Endothelial cell of umbilical vein (primary cell): ENCODE results near the gene USP7. TPM values are rescaled to one million over a fixed set of nuclear protein-coding genes. Genes with fewer than 3 reads are reported as not detected.

Experiments
- BruUV-seq: library from RNA; stranded (reverse); fragments of 400-500 nt; replicated peaks from 2 replicates; lab custom pipeline; 2021; lab: Mats Ljungman, UMichigan
- CTCF ChIA-PET: fragments of 300-600, 350-600 bp; sonication (Branson Sonifier 250); formaldehyde crosslinking; loops from one replicate; lab custom pipeline; 2021; ENCODE audit warnings: antibody characterized with exemption, inconsistent platforms; lab: Charles Lee
- POLR2A ChIA-PET: fragments of 300-600, 350-600 bp; sonication (Branson Sonifier 250); formaldehyde crosslinking; loops from one replicate; lab custom pipeline; 2021; ENCODE audit warnings: antibody characterized with exemption, inconsistent platforms; lab: Charles Lee
- DNase-seq: peaks from one replicate; pipeline ENCODE4 v3.0.0-alpha.2; 2011; ENCODE audit warnings: low read depth, low spot score
- FAIRE-seq: peaks from 2 replicates; lab custom pipeline; 2011; peaks lifted over from hg19 to GRCh38; lab: Jason Lieb, UNC
- H2AFZ ChIP-seq: 2 replicates; pipeline ENCODE4 v1.6.0; 2012; ENCODE audit warnings: low read depth, low read length, control low read depth, inconsistent platforms
- H3K27ac ChIP-seq: 2 replicates; pipeline ENCODE4 v1.5.1; 2011; ENCODE audit warnings: low read depth, mild to moderate bottlenecking, control low read depth, low read length, moderate library complexity; ENCODE audit not compliant: insufficient read depth
- H3K27me3 ChIP-seq, 2 experiments: 2 replicates each; pipeline versions ENCODE4 v1.6.0 to v1.6.1; 2011; ENCODE audit warnings: low read length in 2 of 2, mixed read lengths in 1 of 2; ENCODE audit not compliant: control insufficient read depth in 2 of 2, insufficient read depth in 2 of 2
- H3K36me3 ChIP-seq, 2 experiments: 2 replicates in 1 of 2; 3 replicates in 1 of 2; pipeline ENCODE4 v1.5.1; 2011; ENCODE audit warnings: low read length in 2 of 2, mild to moderate bottlenecking in 1 of 2, moderate library complexity in 1 of 2; ENCODE audit not compliant: control insufficient read depth in 2 of 2, insufficient read depth in 2 of 2; ENCODE audit errors: extremely low read depth in 1 of 2
- H3K4me1 ChIP-seq: 3 replicates; pipeline ENCODE4 v1.5.1; 2011; ENCODE audit warnings: mild to moderate bottlenecking, low read length; ENCODE audit not compliant: control insufficient read depth, insufficient read depth; ENCODE audit errors: extremely low read depth
- H3K4me2 ChIP-seq: 2 replicates; pipeline ENCODE4 v1.6.1; 2011; ENCODE audit warnings: low read length, control low read depth, mixed read lengths; ENCODE audit not compliant: insufficient read depth
- H3K4me3 ChIP-seq, 3 experiments: fragments of 200-600 bp in 1 of 3; sonication (generic), shearing (Covaris generic) in 1 of 3; replicated peaks in 1 of 3; 2 replicates each; pipeline ENCODE4 v1.5.1; 2011 to 2016; ENCODE audit warnings: control low read depth in 3 of 3, low read length in 3 of 3, mild to moderate bottlenecking in 2 of 3, inconsistent platforms in 1 of 3, low read depth in 1 of 3, moderate library complexity in 1 of 3; ENCODE audit not compliant: insufficient read depth in 1 of 3
- H3K79me2 ChIP-seq: 2 replicates; pipeline ENCODE4 v1.6.0; 2012; ENCODE audit warnings: low read length, inconsistent platforms; ENCODE audit not compliant: control insufficient read depth, insufficient read depth
- H3K9ac ChIP-seq: replicated peaks from 2 replicates; pipeline ENCODE3; 2011; ENCODE audit warnings: low read length, control low read depth; ENCODE audit not compliant: insufficient read depth; ENCODE audit errors: extremely low read depth
- H3K9me1 ChIP-seq: replicated peaks from 3 replicates; pipeline ENCODE4 v1.6.0; 2011; ENCODE audit warnings: mild to moderate bottlenecking, low read length; ENCODE audit not compliant: control insufficient read depth, insufficient read depth; ENCODE audit errors: extremely low read depth
- H3K9me3 ChIP-seq: replicated peaks from 2 replicates; pipeline ENCODE4 v1.5.1; 2012; ENCODE audit warnings: low read length, inconsistent platforms; ENCODE audit not compliant: control insufficient read depth, insufficient read depth
- H4K20me1 ChIP-seq: replicated peaks from 2 replicates; pipeline ENCODE3; 2011; ENCODE audit warnings: mild to moderate bottlenecking, low read length; ENCODE audit not compliant: control insufficient read depth, insufficient read depth; ENCODE audit errors: extremely low read depth
- EZH2 ChIP-seq: IDR thresholded peaks from 2 replicates; pipeline ENCODE4 v1.6.1; 2012; ENCODE audit warnings: borderline replicate concordance, low read depth, mild to moderate bottlenecking, moderate library complexity, low read length, inconsistent platforms; ENCODE audit not compliant: severe bottlenecking
- FOS ChIP-seq: IDR thresholded peaks from 2 replicates; pipeline ENCODE4 v1.6.1; 2011; ENCODE audit warnings: mild to moderate bottlenecking, low read length, moderate library complexity, borderline replicate concordance; ENCODE audit not compliant: insufficient read depth
- GATA2 ChIP-seq: IDR thresholded peaks from 2 replicates; pipeline ENCODE4 v1.7.0; 2011; ENCODE audit warnings: low read depth, mild to moderate bottlenecking, moderate library complexity, mixed read lengths, low read length; ENCODE audit not compliant: insufficient read length, insufficient read depth
- JUN ChIP-seq: IDR thresholded peaks from 2 replicates; pipeline ENCODE4 v1.6.1; 2011; ENCODE audit warnings: borderline replicate concordance, low read depth; ENCODE audit not compliant: insufficient read length, insufficient read depth
- MYC ChIP-seq: IDR thresholded peaks from one replicate; pipeline ENCODE4 v1.6.1; 2011; ENCODE audit warnings: mild to moderate bottlenecking, low read depth, low read length
- POLR2A ChIP-seq: IDR thresholded peaks from 2 replicates; pipeline ENCODE4 v1.6.1; 2012; ENCODE audit warnings: low read depth, mild to moderate bottlenecking, control low read depth, low read length
- dilution Hi-C: fragments of 300-500 bp; cut with MboI; formaldehyde crosslinking; loops from one replicate; pipeline ENCODE4 v1.15.0; 2019; ENCODE audit warnings: low sequenced_read_pairs; ENCODE audit not compliant: extremely low pct_ligation_motif_present
- intact Hi-C: fragments of 100-400 bp; cut with micrococcal nuclease; formaldehyde crosslinking; loops from one replicate; pipeline ENCODE4 v1.10.0; 2022
- polyA plus RNA-seq, 4 experiments: library from polyadenylated mRNA; depleted of rRNA in 3 of 4; stranded (reverse) in 3 of 4; unstranded in 1 of 4; fragments of >200 nt; gene quantifications; 2 replicates each; pipeline versions ENCODE4 v1.2.1 to v1.2.3, GENCODE V29; 2011 to 2012; ENCODE audit warnings: missing spikeins in 1 of 4
- total RNA-seq: library from RNA; stranded (reverse); gene quantifications from 2 replicates; pipeline ENCODE4 v1.2.3, GENCODE V29; 2021
- TF ChIP-seq, protein P1 (sequence below): IDR thresholded peaks from 2 replicates; pipeline ENCODE4 v1.6.1; 2011; ENCODE audit not compliant: insufficient read depth, insufficient read length

The USP7 gene
- total and polyA plus RNA-seq, 2 donors (not counting 3 experiments of a cell fraction or from before 2014, with no cell fraction given), result 17.7 to 130 TPM

- intact Hi-C loops, result no loop called here
- H3K79me2 ChIP-seq, result peaks cover 97% of the 10 kb centered on the region
- POLR2A ChIA-PET, result no interaction called here
- no peak overlapping the region for H3K4me3 ChIP-seq
- peaks cover 24% of the 10 kb centered on the region for H4K20me1 ChIP-seq
- H3K27me3 ChIP-seq, result no peaks in the 10 kb centered on the region
- H3K27ac ChIP-seq, result no peak overlapping the region
- no peaks in the 10 kb centered on the region for H3K4me1 ChIP-seq
- dilution Hi-C loops, result no loop called here
- H3K4me2 ChIP-seq, result no peak overlapping the region
- no peak overlapping the region for H3K9ac ChIP-seq
- CTCF ChIA-PET, result interaction anchor here (1.7 to 3.7 kb wide), 4 partner anchors 11 to 60 kb away, joined by 4 to 21 read pairs (median 14); no protein-coding TSS in a partner anchor
- no peak for DNase-seq
- no TSS peak for BruUV-seq
- no peaks in the 10 kb centered on the region for H3K36me3 ChIP-seq
- FAIRE-seq, result peak; percentile 26
- H3K9me3 ChIP-seq, result no peaks in the 10 kb centered on the region
- TF ChIP-seq EZH2, result no peak
- no peak for TF ChIP-seq FOS
- no peaks in the 10 kb centered on the region for H3K9me1 ChIP-seq
- H2AFZ ChIP-seq, result no peak overlapping the region
Measured at GRCh38 chr16:8948831-8949230, 14.9 kb downstream of the USP7 start.

GRCh38 chr16:8948069-8948593 is 15.6 kb downstream of the USP7 start:
- H3K4me3 ChIP-seq, result no peak overlapping the region
- no peaks in the 10 kb centered on the region for H3K36me3 ChIP-seq
- H3K79me2 ChIP-seq, result peaks cover 100% of the 10 kb centered on the region
- H3K4me1 ChIP-seq, result no peaks in the 10 kb centered on the region
- H3K9me3 ChIP-seq, result no peaks in the 10 kb centered on the region
- TF ChIP-seq, protein P1, sequence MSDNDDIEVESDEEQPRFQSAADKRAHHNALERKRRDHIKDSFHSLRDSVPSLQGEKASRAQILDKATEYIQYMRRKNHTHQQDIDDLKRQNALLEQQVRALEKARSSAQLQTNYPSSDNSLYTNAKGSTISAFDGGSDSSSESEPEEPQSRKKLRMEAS, result no peak
- TF ChIP-seq MYC (no peak), JUN (no peak), POLR2A (no peak), GATA2 (no peak), EZH2 (no peak)
- no peak overlapping the region for H3K4me2 ChIP-seq
- ChIA-PET CTCF (interaction anchor here (1.7 to 3.7 kb wide), 4 partner anchors 12 to 60 kb away, joined by 4 to 21 read pairs (median 14); no protein-coding TSS in a partner anchor), POLR2A (no interaction called here)
- H2AFZ ChIP-seq, result no peak overlapping the region
- intact Hi-C loops, result no loop called here
- no peaks in the 10 kb centered on the region for H3K27me3 ChIP-seq
- H3K9me1 ChIP-seq, result no peaks in the 10 kb centered on the region
- no peak overlapping the region for H3K27ac ChIP-seq
- FAIRE-seq (no peak), DNase-seq (no peak)
- dilution Hi-C loops, result no loop called here
- peaks cover 27% of the 10 kb centered on the region for H4K20me1 ChIP-seq
- no peak overlapping the region for H3K9ac ChIP-seq
- BruUV-seq, result no TSS peak
